Trophoblast cell (in vitro differentiated cells and primary cell): ENCODE data around the gene EFNA1.

Source experiments
- DNase-seq, 2 donors: peaks; one replicate each; pipeline ENCODE4 v3.0.0-alpha.2; 2016
- H2AFZ ChIP-seq: 2 replicates; pipeline ENCODE4 v1.6.1; 2013; ENCODE audit warnings: low read length, moderate library complexity, mild to moderate bottlenecking; ENCODE audit not compliant: insufficient read depth, poor library complexity
- H2AK5ac ChIP-seq: 2 replicates; pipeline ENCODE4 v1.6.1; 2013; ENCODE audit warnings: mild to moderate bottlenecking, low read length
- H2BK120ac ChIP-seq: 2 replicates; pipeline ENCODE4 v1.6.1; 2013; ENCODE audit warnings: low read length, mild to moderate bottlenecking, moderate library complexity; ENCODE audit not compliant: insufficient read depth, poor library complexity
- H2BK12ac ChIP-seq: 2 replicates; pipeline ENCODE4 v1.6.1; 2013; ENCODE audit warnings: mild to moderate bottlenecking, low read length, moderate library complexity
- H2BK5ac ChIP-seq: 2 replicates; pipeline ENCODE4 v1.6.1; 2013; ENCODE audit warnings: low read length, low read depth, moderate library complexity, mild to moderate bottlenecking; ENCODE audit not compliant: poor library complexity
- H3K14ac ChIP-seq: 2 replicates; pipeline ENCODE4 v1.6.1; 2013; ENCODE audit warnings: mild to moderate bottlenecking, low read length
- H3K18ac ChIP-seq: 2 replicates; pipeline ENCODE4 v1.6.1; 2013; ENCODE audit warnings: mild to moderate bottlenecking, low read length
- H3K23ac ChIP-seq: 2 replicates; pipeline ENCODE4 v1.6.1; 2013; ENCODE audit warnings: low read length
- H3K27ac ChIP-seq: 2 replicates; pipeline ENCODE4 v1.5.1; 2013; ENCODE audit warnings: low read depth, mild to moderate bottlenecking, inconsistent platforms, low read length, moderate library complexity
- H3K27me3 ChIP-seq: 2 replicates; pipeline ENCODE4 v1.6.1; 2013; ENCODE audit warnings: inconsistent platforms, mild to moderate bottlenecking, low read length, moderate library complexity; ENCODE audit not compliant: insufficient read depth
- H3K36me3 ChIP-seq, 2 experiments: 1 replicate in 1 of 2; 2 replicates in 1 of 2; pipeline ENCODE4 v1.6.1; 2013; ENCODE audit warnings: low read length in 2 of 2, mild to moderate bottlenecking in 2 of 2, moderate library complexity in 1 of 2; ENCODE audit not compliant: insufficient read depth in 2 of 2, control insufficient read depth in 1 of 2
- H3K4ac ChIP-seq: 2 replicates; pipeline ENCODE4 v1.6.1; 2013; ENCODE audit warnings: low read depth, mild to moderate bottlenecking, low read length, moderate library complexity
- H3K4me1 ChIP-seq, 2 experiments: 1 replicate in 1 of 2; 2 replicates in 1 of 2; pipeline ENCODE4 v1.6.1; 2013; ENCODE audit warnings: low read length in 2 of 2, mild to moderate bottlenecking in 2 of 2, moderate library complexity in 1 of 2; ENCODE audit not compliant: insufficient read depth in 2 of 2, control insufficient read depth in 1 of 2
- H3K4me2 ChIP-seq: 2 replicates; pipeline ENCODE4 v1.6.1; 2013; ENCODE audit warnings: inconsistent platforms, mild to moderate bottlenecking, low read length, moderate library complexity
- H3K4me3 ChIP-seq: 2 replicates; pipeline ENCODE4 v1.5.1; 2013; ENCODE audit warnings: mild to moderate bottlenecking, low read depth, low read length, inconsistent platforms
- H3K79me1 ChIP-seq: one replicate; pipeline ENCODE4 v1.6.1; 2013; ENCODE audit warnings: low read length
- H3K79me2 ChIP-seq: 2 replicates; pipeline ENCODE4 v1.6.1; 2013; ENCODE audit warnings: low read length, mild to moderate bottlenecking; ENCODE audit not compliant: control insufficient read depth, insufficient read depth, poor library complexity
- H3K9ac ChIP-seq: 2 replicates; pipeline ENCODE4 v1.6.1; 2013; ENCODE audit warnings: mild to moderate bottlenecking, low read length
- H3K9me3 ChIP-seq: 2 replicates; pipeline ENCODE4 v1.6.1; 2013; ENCODE audit warnings: low read depth, mild to moderate bottlenecking, control low read depth, inconsistent platforms, low read length; ENCODE audit not compliant: insufficient read depth
- H4K12ac ChIP-seq: 2 replicates; pipeline ENCODE4 v1.6.1; 2013; ENCODE audit warnings: low read depth, mild to moderate bottlenecking, low read length, moderate library complexity
- H4K8ac ChIP-seq: 2 replicates; pipeline ENCODE4 v1.6.1; 2013; ENCODE audit warnings: low read depth, mild to moderate bottlenecking, low read length, moderate library complexity
- H4K91ac ChIP-seq: one replicate; pipeline ENCODE4 v1.6.1; 2013; ENCODE audit warnings: low read depth, mild to moderate bottlenecking, low read length, moderate library complexity
- WGBS: extraction: QIAGEN DNeasy Blood & Tissue Kit; methylation state at CpG from one replicate; pipeline ENCODE4 v1.1.7; 2013; ENCODE audit warnings: missing lambda C conversion rate; ENCODE audit not compliant: insufficient read length, insufficient coverage; ENCODE audit errors: extremely low coverage; 5-methylcytosine and 5-hydroxymethylcytosine counted together

EFNA1 gene

DNA sequence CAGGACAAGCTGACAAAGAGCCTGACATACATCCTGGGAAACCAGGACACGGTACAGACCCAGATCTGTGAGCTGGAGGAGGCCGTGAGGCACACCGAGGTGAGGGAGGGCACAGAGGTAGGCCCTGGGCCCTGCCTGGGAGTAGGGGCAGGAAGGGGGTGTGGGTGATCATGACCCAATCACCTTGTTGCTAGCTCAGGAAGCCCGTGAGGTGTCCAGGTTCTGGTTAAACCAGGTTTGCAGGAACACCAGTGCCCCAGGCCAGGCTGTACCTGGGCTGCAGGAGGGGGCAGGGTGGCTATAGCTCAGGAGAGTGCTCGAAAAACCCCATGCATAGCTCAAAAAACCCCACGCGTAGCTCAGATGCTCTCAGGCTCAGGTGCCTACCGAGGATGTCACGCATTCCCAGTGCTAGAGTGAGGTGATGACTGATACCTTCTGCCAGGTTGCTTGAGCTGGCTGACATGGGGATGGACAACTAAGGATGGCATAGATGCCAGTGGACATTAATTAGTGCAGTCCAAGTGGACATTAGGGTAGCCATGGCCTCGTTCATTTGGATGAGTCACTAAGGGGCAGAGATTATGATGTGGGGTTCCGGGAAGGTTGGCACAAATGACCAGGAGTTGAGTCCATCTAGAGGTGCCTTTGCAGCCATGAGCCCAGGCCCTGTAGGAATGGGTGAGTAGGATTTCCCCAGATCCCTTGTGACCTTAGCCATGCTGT, 49.7 kb downstream of the EFNA1 start:
- H4K12ac ChIP-seq: no peak overlapping the region
- H2BK5ac ChIP-seq: no peak overlapping the region
- WGBS: no CpG with 5 or more reads among the region's 11 CpGs
- H3K9ac ChIP-seq: no peak overlapping the region
- no peaks in the 10 kb centered on the region for H3K27me3 ChIP-seq
- H3K4me1 ChIP-seq: peaks cover 9 to 14% of the 10 kb centered on the region in 2 experiments
- no peak overlapping the region for H2AK5ac ChIP-seq
- no peaks in the 10 kb centered on the region for H3K9me3 ChIP-seq
- peaks cover 5% of the 10 kb centered on the region for H3K79me2 ChIP-seq
- no peak overlapping the region for H3K23ac ChIP-seq
- no peak overlapping the region for H2BK120ac ChIP-seq
- H3K14ac ChIP-seq: no peak overlapping the region
- H3K27ac ChIP-seq: no peak overlapping the region
- H3K18ac ChIP-seq: no peak overlapping the region
- peak overlapping the region; percentile 1 for H3K4me2 ChIP-seq
- DNase-seq: peak; percentile 65 to 80
- H2BK12ac ChIP-seq: no peak overlapping the region
- no peaks in the 10 kb centered on the region for H3K36me3 ChIP-seq
- no peak overlapping the region for H3K4ac ChIP-seq
- peaks cover 5% of the 10 kb centered on the region for H3K79me1 ChIP-seq
- H4K91ac ChIP-seq: no peak overlapping the region
- H4K8ac ChIP-seq: no peak overlapping the region
- H3K4me3 ChIP-seq: no peak overlapping the region
- no peak overlapping the region for H2AFZ ChIP-seq

GRCh38 chr1:155177918-155178281, 50.2 kb downstream of the EFNA1 start:
- no peak overlapping the region for H3K14ac ChIP-seq
- H3K23ac ChIP-seq: no peak overlapping the region
- H2AK5ac ChIP-seq: no peak overlapping the region
- WGBS: no CpG with 5 or more reads among the region's 9 CpGs
- no peak overlapping the region for H3K18ac ChIP-seq
- H4K12ac ChIP-seq: no peak overlapping the region
- H2AFZ ChIP-seq: no peak overlapping the region
- H3K9me3 ChIP-seq: no peaks in the 10 kb centered on the region
- peaks cover 1% of the 10 kb centered on the region for H3K79me2 ChIP-seq
- no peak overlapping the region for H4K91ac ChIP-seq
- peaks cover 2% of the 10 kb centered on the region for H3K79me1 ChIP-seq
- no peak overlapping the region for H4K8ac ChIP-seq
- peaks cover 9 to 14% of the 10 kb centered on the region in 2 experiments for H3K4me1 ChIP-seq
- no peak overlapping the region for H2BK120ac ChIP-seq
- no peak overlapping the region for H2BK12ac ChIP-seq
- H3K27ac ChIP-seq: no peak overlapping the region
- H3K4me3 ChIP-seq: no peak overlapping the region
- no peak overlapping the region for H3K9ac ChIP-seq
- DNase-seq: no peak
- H3K4ac ChIP-seq: no peak overlapping the region
- no peak overlapping the region for H3K4me2 ChIP-seq
- H3K36me3 ChIP-seq: no peaks in the 10 kb centered on the region
- H3K27me3 ChIP-seq: no peaks in the 10 kb centered on the region
- H2BK5ac ChIP-seq: no peak overlapping the region

GRCh38 chr1:155178441-155179111, 50.9 kb downstream of the EFNA1 start:
- Histone ChIP-seq H3K18ac (no peak overlapping the region), H3K4me3 (no peak overlapping the region)
- no peak for DNase-seq

GRCh38 chr1:155179112-155180031, 51.7 kb downstream of the EFNA1 start:
- Histone ChIP-seq H2AK5ac (no peak overlapping the region), H4K8ac (no peak overlapping the region), H3K9ac (no peak overlapping the region), H3K36me3 (no peaks in the 10 kb centered on the region), H3K27me3 (no peaks in the 10 kb centered on the region), H3K14ac (no peak overlapping the region), H4K91ac (no peak overlapping the region), H3K4me2 (no peak overlapping the region), H3K79me2 (no peaks in the 10 kb centered on the region), H3K4me3 (no peak overlapping the region), H3K27ac (no peak overlapping the region), H3K79me1 (no peaks in the 10 kb centered on the region), H4K12ac (no peak overlapping the region), H3K18ac (no peak overlapping the region), H3K9me3 (no peaks in the 10 kb centered on the region), H3K4me1 (peaks cover 6 to 8% of the 10 kb centered on the region in 2 experiments), H2BK12ac (no peak overlapping the region), H3K23ac (no peak overlapping the region), H2AFZ (no peak overlapping the region), H2BK120ac (no peak overlapping the region), H2BK5ac (no peak overlapping the region), H3K4ac (no peak overlapping the region)
- DNase-seq: no peak
- no CpG with 5 or more reads among the region's 31 CpGs for WGBS

More at GRCh38 chr1:155178441-155179111, 50.9 kb downstream of the EFNA1 start:
- no peak overlapping the region for H4K12ac ChIP-seq
- no peaks in the 10 kb centered on the region for H3K36me3 ChIP-seq
- no peak overlapping the region for H3K14ac ChIP-seq
- peaks cover 9 to 14% of the 10 kb centered on the region in 2 experiments for H3K4me1 ChIP-seq
- no peak overlapping the region for H2AK5ac ChIP-seq
- H3K4ac ChIP-seq: no peak overlapping the region
- H2BK12ac ChIP-seq: no peak overlapping the region
- no peak overlapping the region for H2BK120ac ChIP-seq
- H3K23ac ChIP-seq: no peak overlapping the region
- H3K27ac ChIP-seq: no peak overlapping the region
- no CpG with 5 or more reads among the region's 30 CpGs for WGBS
- no peak overlapping the region for H4K8ac ChIP-seq
- H2BK5ac ChIP-seq: no peak overlapping the region
- no peak overlapping the region for H4K91ac ChIP-seq
- H2AFZ ChIP-seq: no peak overlapping the region
- H3K4me2 ChIP-seq: no peak overlapping the region
- H3K79me1 ChIP-seq: no peaks in the 10 kb centered on the region
- H3K9ac ChIP-seq: no peak overlapping the region
- no peaks in the 10 kb centered on the region for H3K27me3 ChIP-seq
- H3K79me2 ChIP-seq: no peaks in the 10 kb centered on the region
- no peaks in the 10 kb centered on the region for H3K9me3 ChIP-seq
